ENCODE results near the gene SHMT1.
"Not testable (repeated sequence)": the region's sequence is repeated elsewhere in the genome, so short reads cannot be mapped to it uniquely, and the experiment has no call there.

- TF ChIP-seq, protein P1, sequence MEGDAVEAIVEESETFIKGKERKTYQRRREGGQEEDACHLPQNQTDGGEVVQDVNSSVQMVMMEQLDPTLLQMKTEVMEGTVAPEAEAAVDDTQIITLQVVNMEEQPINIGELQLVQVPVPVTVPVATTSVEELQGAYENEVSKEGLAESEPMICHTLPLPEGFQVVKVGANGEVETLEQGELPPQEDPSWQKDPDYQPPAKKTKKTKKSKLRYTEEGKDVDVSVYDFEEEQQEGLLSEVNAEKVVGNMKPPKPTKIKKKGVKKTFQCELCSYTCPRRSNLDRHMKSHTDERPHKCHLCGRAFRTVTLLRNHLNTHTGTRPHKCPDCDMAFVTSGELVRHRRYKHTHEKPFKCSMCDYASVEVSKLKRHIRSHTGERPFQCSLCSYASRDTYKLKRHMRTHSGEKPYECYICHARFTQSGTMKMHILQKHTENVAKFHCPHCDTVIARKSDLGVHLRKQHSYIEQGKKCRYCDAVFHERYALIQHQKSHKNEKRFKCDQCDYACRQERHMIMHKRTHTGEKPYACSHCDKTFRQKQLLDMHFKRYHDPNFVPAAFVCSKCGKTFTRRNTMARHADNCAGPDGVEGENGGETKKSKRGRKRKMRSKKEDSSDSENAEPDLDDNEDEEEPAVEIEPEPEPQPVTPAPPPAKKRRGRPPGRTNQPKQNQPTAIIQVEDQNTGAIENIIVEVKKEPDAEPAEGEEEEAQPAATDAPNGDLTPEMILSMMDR (IDR thresholded peaks at IDR 0.05) = not testable (repeated sequence)
- not testable (repeated sequence) for TF ChIP-seq POLR2A, EP300 (IDR thresholded peaks at IDR 0.05)
Observed at GRCh38 chr17:18303206-18303605, 60.1 kb downstream of the SHMT1 start.
